CD14-positive monocyte (primary cell): ENCODE measurements around the gene MAPK4. TPM values are rescaled to one million over a fixed set of nuclear protein-coding genes. Genes with fewer than 3 reads are reported as not detected.

Source experiments
- DNase-seq, 3 donors: peaks; one replicate each; pipeline ENCODE4 v3.0.0-alpha.2; 2011 to 2022
- H2AFZ ChIP-seq: 2 replicates; pipeline ENCODE4 v1.6.0; 2012; ENCODE audit warnings: mild to moderate bottlenecking, low read depth, low read length, inconsistent platforms; ENCODE audit not compliant: insufficient read depth, poor library complexity, severe bottlenecking
- H3K27ac ChIP-seq, 2 donors: 1 replicate in 1 of 2; 2 replicates in 1 of 2; pipeline ENCODE4 v1.5.1; 2012 to 2013; ENCODE audit warnings: low read length in 2 of 2, control low read depth in 1 of 2, inconsistent platforms in 1 of 2, low read depth in 1 of 2, mild to moderate bottlenecking in 1 of 2
- H3K27me3 ChIP-seq, 2 donors: one replicate each; pipeline versions ENCODE4 v1.6.0 to v1.6.1; 2011 to 2013; ENCODE audit warnings: low read length in 2 of 2; ENCODE audit not compliant: control insufficient read depth in 2 of 2, insufficient read depth in 2 of 2
- H3K36me3 ChIP-seq, 2 donors: replicated peaks in 1 of 2; 1 replicate in 1 of 2; 2 replicates in 1 of 2; pipeline versions ENCODE4 v1.5.1 to v1.6.1; 2012 to 2013; ENCODE audit warnings: low read length in 2 of 2, control low read depth in 1 of 2, inconsistent platforms in 1 of 2, mild to moderate bottlenecking in 1 of 2; ENCODE audit not compliant: insufficient read depth in 2 of 2, control insufficient read depth in 1 of 2
- H3K4me1 ChIP-seq, 2 donors: 1 replicate in 1 of 2; 2 replicates in 1 of 2; pipeline versions ENCODE4 v1.5.1 to v1.6.1; 2012 to 2013; ENCODE audit warnings: low read length in 2 of 2, control low read depth in 1 of 2, inconsistent platforms in 1 of 2, mild to moderate bottlenecking in 1 of 2, moderate library complexity in 1 of 2; ENCODE audit not compliant: insufficient read depth in 2 of 2, control insufficient read depth in 1 of 2
- H3K4me2 ChIP-seq: replicated peaks from 2 replicates; pipeline ENCODE3; 2012; ENCODE audit warnings: low read length, moderate library complexity, mild to moderate bottlenecking; ENCODE audit not compliant: poor library complexity, severe bottlenecking; ENCODE audit errors: extremely low read depth
- H3K4me3 ChIP-seq, 3 experiments: fragments of 200-600 bp in 1 of 3; sonication (generic) in 1 of 3; replicated peaks in 1 of 3; 1 replicate in 2 of 3; 2 replicates in 1 of 3; pipeline ENCODE4 v1.5.1; 2011 to 2013; ENCODE audit warnings: low read length in 3 of 3, mild to moderate bottlenecking in 3 of 3, control low read depth in 2 of 3, low read depth in 2 of 3, inconsistent platforms in 1 of 3, moderate library complexity in 1 of 3
- H3K79me2 ChIP-seq: 2 replicates; pipeline ENCODE4 v1.6.0; 2012; ENCODE audit warnings: mild to moderate bottlenecking, control low read depth, inconsistent platforms, low read length, moderate library complexity; ENCODE audit not compliant: insufficient read depth
- H3K9ac ChIP-seq: 2 replicates; pipeline ENCODE4 v1.6.0; 2017; ENCODE audit warnings: low read length, mild to moderate bottlenecking; ENCODE audit not compliant: insufficient read depth, poor library complexity, severe bottlenecking
- H3K9me3 ChIP-seq, 2 donors: replicated peaks in 1 of 2; 1 replicate in 1 of 2; 2 replicates in 1 of 2; pipeline versions ENCODE4 v1.5.1 to v1.6.1; 2012 to 2013; ENCODE audit warnings: low read length in 2 of 2, control low read depth in 1 of 2; ENCODE audit not compliant: control insufficient read depth in 1 of 2, insufficient read depth in 1 of 2
- H4K20me1 ChIP-seq: 2 replicates; pipeline ENCODE4 v1.6.0; 2012; ENCODE audit warnings: mild to moderate bottlenecking, low read length, control low read depth, moderate library complexity; ENCODE audit not compliant: insufficient read depth
- H3K27ac Mint-ChIP-seq, 7 donors: one replicate each; pipeline ENCODE4 v1.8.0; 2020; ENCODE audit warnings: mild to moderate bottlenecking in 7 of 7, mixed read lengths in 7 of 7, moderate library complexity in 6 of 7, inconsistent platforms in 2 of 7
- H3K27me3 Mint-ChIP-seq, 3 donors: one replicate each; pipeline ENCODE4 v1.8.0; 2021 to 2022; ENCODE audit warnings: low read depth in 3 of 3, mild to moderate bottlenecking in 3 of 3, mixed read lengths in 3 of 3, moderate library complexity in 3 of 3, inconsistent platforms in 1 of 3
- H3K36me3 Mint-ChIP-seq, 2 donors: one replicate each; pipeline ENCODE4 v1.8.0; 2020; ENCODE audit warnings: mixed read lengths in 2 of 2, inconsistent platforms in 1 of 2, mild to moderate bottlenecking in 1 of 2
- H3K4me1 Mint-ChIP-seq: one replicate; pipeline ENCODE4 v1.8.0; 2020; ENCODE audit warnings: mild to moderate bottlenecking, mixed read lengths
- H3K4me3 Mint-ChIP-seq, 2 donors: one replicate each; pipeline ENCODE4 v1.8.0; 2020; ENCODE audit warnings: mild to moderate bottlenecking in 2 of 2, mixed read lengths in 2 of 2, moderate library complexity in 1 of 2
- H3K9me3 Mint-ChIP-seq, 7 donors: one replicate each; pipeline ENCODE4 v1.8.0; 2020 to 2022; ENCODE audit warnings: mixed read lengths in 7 of 7, mild to moderate bottlenecking in 6 of 7, moderate library complexity in 6 of 7, inconsistent platforms in 2 of 7
- CTCF ChIP-seq: fragments of 200-600 bp; IDR thresholded peaks from one replicate; pipeline ENCODE4 v1.8.0; 2022; ENCODE audit warnings: antibody characterized with exemption, mild to moderate bottlenecking
- WGBS: methylation state at CpG from one replicate; pipeline ENCODE4 v1.1.5; 2013; ENCODE audit warnings: missing lambda C conversion rate; ENCODE audit not compliant: insufficient coverage; 5-methylcytosine and 5-hydroxymethylcytosine counted together
- intact Hi-C, 2 donors: fragments of 100-400 bp; cut with micrococcal nuclease; formaldehyde crosslinking; loops; one replicate each; pipeline versions ENCODE4 v1.15.0 to v1.15.1; 2023
- polyA plus RNA-seq, 3 donors: library from polyadenylated mRNA; depleted of rRNA in 1 of 3; unstranded in 2 of 3; stranded (reverse) in 1 of 3; fragments of 300-500 nt in 2 of 3; fragments of >200 nt in 1 of 3; fragmentation: Illumina TruSeq in 2 of 3; gene quantifications; 1 replicate in 2 of 3; 2 replicates in 1 of 3; pipeline ENCODE4 v1.2.3, GENCODE V29; 2012 to 2021

The MAPK4 gene
- polyA plus RNA-seq, 3 donors = not detected

GRCh38 chr18:50707855-50708469, 148.1 kb downstream of the MAPK4 start:
- H3K36me3 Mint-ChIP-seq = no peaks in the 10 kb centered on the region
- H4K20me1 ChIP-seq = no peaks in the 10 kb centered on the region
- no peak overlapping the region for H3K4me3 Mint-ChIP-seq
- no peaks in the 10 kb centered on the region for H3K4me1 ChIP-seq
- H2AFZ ChIP-seq = no peak overlapping the region
- no peak overlapping the region for H3K4me2 ChIP-seq
- no peaks in the 10 kb centered on the region for H3K36me3 ChIP-seq
- no peak overlapping the region for H3K9ac ChIP-seq
- H3K27ac Mint-ChIP-seq = no peak overlapping the region
- no CpG with 5 or more reads among the region's 7 CpGs for WGBS
- intact Hi-C loops = no loop called here
- H3K4me1 Mint-ChIP-seq = no peaks in the 10 kb centered on the region
- no peak for TF ChIP-seq CTCF
- no peaks in the 10 kb centered on the region for H3K27me3 ChIP-seq
- peaks cover 2 to 6% (median 3%) of the 10 kb centered on the region in 3 donors for H3K27me3 Mint-ChIP-seq
- no peak overlapping the region for H3K27ac ChIP-seq
- H3K79me2 ChIP-seq = no peaks in the 10 kb centered on the region
- DNase-seq = no peak
- no peak overlapping the region for H3K4me3 ChIP-seq
- H3K9me3 Mint-ChIP-seq = peaks cover 0 to 3% (median 0%) of the 10 kb centered on the region in 7 donors
- H3K9me3 ChIP-seq = no peaks in the 10 kb centered on the region

- no peak overlapping the region for H2AFZ ChIP-seq
- WGBS = 96% methylated on average over 4 of the region's 7 CpGs
- H3K36me3 ChIP-seq = no peaks in the 10 kb centered on the region
- H3K27me3 Mint-ChIP-seq = peaks cover 2 to 5% (median 3%) of the 10 kb centered on the region in 3 donors
- no peak overlapping the region for H3K9ac ChIP-seq
- H3K9me3 ChIP-seq = no peaks in the 10 kb centered on the region
- no peaks in the 10 kb centered on the region for H3K36me3 Mint-ChIP-seq
- no peak overlapping the region for H3K27ac ChIP-seq
- H3K4me3 Mint-ChIP-seq = no peak overlapping the region
- H3K4me3 ChIP-seq = no peak overlapping the region
- peaks cover 0 to 3% (median 0%) of the 10 kb centered on the region in 7 donors for H3K9me3 Mint-ChIP-seq
- no peak overlapping the region for H3K27ac Mint-ChIP-seq
- intact Hi-C loops = no loop called here
- DNase-seq = no peak
- H3K4me2 ChIP-seq = no peak overlapping the region
- H4K20me1 ChIP-seq = no peaks in the 10 kb centered on the region
- H3K27me3 ChIP-seq = no peaks in the 10 kb centered on the region
- H3K79me2 ChIP-seq = no peaks in the 10 kb centered on the region
- no peaks in the 10 kb centered on the region for H3K4me1 ChIP-seq
- no peaks in the 10 kb centered on the region for H3K4me1 Mint-ChIP-seq
- no peak for TF ChIP-seq CTCF
These were observed 149.3 kb downstream of the MAPK4 start for GRCh38 chr18:50709193-50709592.
